SK-N-SH (cell line): ENCODE data around the gene PRKN. TPM values are rescaled to one million over a fixed set of nuclear protein-coding genes. Genes with fewer than 3 reads are reported as not detected.

Source experiments
- CTCF ChIA-PET: fragments of 300-600, 350-600 bp; formaldehyde crosslinking; extraction: SDS; loops from one replicate; lab custom pipeline; 2021; lab: Yijun Ruan, JAX
- POLR2A ChIA-PET: fragments of 350-600 bp; sonication (Branson Sonifier 250); formaldehyde crosslinking; extraction: SDS; loops from one replicate; lab custom pipeline; 2020; ENCODE audit warnings: antibody characterized with exemption, inconsistent platforms; lab: Yijun Ruan, JAX
- DNase-seq: peaks from one replicate; pipeline ENCODE4 v3.0.0; 2012
- H2AFZ ChIP-seq: fragments of 200-600 bp; sonication (generic); 2 replicates; pipeline ENCODE4 v1.8.1; 2016; ENCODE audit warnings: antibody characterized with exemption, mild to moderate bottlenecking, low read depth
- H3F3A ChIP-seq: fragments of 200-600 bp; sonication (generic); replicated peaks from 2 replicates; pipeline ENCODE3; 2016; ENCODE audit warnings: antibody characterized with exemption, mild to moderate bottlenecking; ENCODE audit not compliant: insufficient read depth
- H3K27ac ChIP-seq, 2 experiments: fragments of 200-500 bp in 1 of 2; fragments of 200-600 bp in 1 of 2; sonication (Bioruptor generic) in 1 of 2; sonication (generic), shearing (Covaris generic) in 1 of 2; 2 replicates each; pipeline versions ENCODE4 v1.5.1 to v1.6.1; 2014 to 2016; ENCODE audit warnings: low read depth in 2 of 2, inconsistent platforms in 1 of 2, low read length in 1 of 2, mild to moderate bottlenecking in 1 of 2, mixed read lengths in 1 of 2
- H3K27me3 ChIP-seq: fragments of 200-600 bp; sonication (generic), shearing (Covaris generic); 2 replicates; pipeline ENCODE4 v1.6.1; 2016; ENCODE audit warnings: mixed run types; ENCODE audit not compliant: insufficient read depth
- H3K36me3 ChIP-seq, 2 experiments: fragments of 200-500 bp in 1 of 2; fragments of 200-600 bp in 1 of 2; sonication (Bioruptor generic) in 1 of 2; sonication (generic) in 1 of 2; replicated peaks in 1 of 2; 2 replicates each; pipeline versions ENCODE3 to v1.5.1; 2014 to 2016; ENCODE audit warnings: low read length in 1 of 2, mild to moderate bottlenecking in 1 of 2; ENCODE audit not compliant: insufficient read depth in 2 of 2, control insufficient read depth in 1 of 2
- H3K4me1 ChIP-seq, 2 experiments: fragments of 200-500 bp in 1 of 2; fragments of 200-600 bp in 1 of 2; sonication (Bioruptor generic) in 1 of 2; sonication (generic), shearing (Covaris generic) in 1 of 2; 2 replicates each; pipeline versions ENCODE4 v1.5.1 to v1.6.1; 2014 to 2016; ENCODE audit warnings: low read depth in 1 of 2, low read length in 1 of 2, mixed run types in 1 of 2; ENCODE audit not compliant: insufficient read depth in 2 of 2, control insufficient read depth in 1 of 2
- H3K4me2 ChIP-seq: fragments of 200-600 bp; sonication (generic), shearing (Covaris generic); 2 replicates; pipeline ENCODE4 v1.6.1; 2017; ENCODE audit warnings: mixed run types
- H3K4me3 ChIP-seq, 2 experiments: fragments of 200-500 bp in 1 of 2; fragments of 200-600 bp in 1 of 2; sonication (Bioruptor generic) in 1 of 2; sonication (generic), shearing (Covaris generic) in 1 of 2; 2 replicates each; pipeline versions ENCODE4 v1.5.1 to v1.8.1; 2014 to 2016; ENCODE audit warnings: low read depth in 2 of 2, inconsistent platforms in 1 of 2, low read length in 1 of 2, mild to moderate bottlenecking in 1 of 2, mixed read lengths in 1 of 2, moderate library complexity in 1 of 2
- H3K79me2 ChIP-seq: fragments of 200-600 bp; sonication (generic); 2 replicates; pipeline ENCODE4 v1.8.1; 2017; ENCODE audit warnings: mild to moderate bottlenecking; ENCODE audit not compliant: insufficient read depth
- H3K9ac ChIP-seq: fragments of 200-600 bp; sonication (generic); 2 replicates; pipeline ENCODE4 v1.6.1; 2017; ENCODE audit warnings: mixed run types
- H3K9me2 ChIP-seq: fragments of 200-600 bp; sonication (generic); 2 replicates; pipeline ENCODE4 v1.6.1; 2017; ENCODE audit warnings: mixed run types
- H3K9me3 ChIP-seq: fragments of 200-600 bp; sonication (generic); 2 replicates; pipeline ENCODE4 v1.6.1; 2017; ENCODE audit warnings: mixed run types, mild to moderate bottlenecking, moderate library complexity
- H4K20me1 ChIP-seq: fragments of 200-600 bp; sonication (generic); 2 replicates; pipeline ENCODE4 v1.6.1; 2017; ENCODE audit warnings: mild to moderate bottlenecking, mixed run types; ENCODE audit not compliant: insufficient read depth
- ELF1 ChIP-seq: IDR thresholded peaks from 2 replicates; pipeline ENCODE4 v1.4.0; 2012
- FOXJ3 ChIP-seq: sonication (generic); formaldehyde crosslinking; IDR thresholded peaks from 2 replicates; pipeline ENCODE4 v1.5.1; 2020; ENCODE audit warnings: mild to moderate bottlenecking, missing genetic modification reagents
- GABPA ChIP-seq: IDR thresholded peaks from 2 replicates; pipeline ENCODE4 v1.4.0; 2012; ENCODE audit warnings: low read depth, mild to moderate bottlenecking
- GATA2 ChIP-seq: sonication (generic); formaldehyde crosslinking; IDR thresholded peaks from 2 replicates; pipeline ENCODE4 v1.5.0; 2020; ENCODE audit warnings: mild to moderate bottlenecking, missing genetic modification reagents
- JUND ChIP-seq: IDR thresholded peaks from 2 replicates; pipeline ENCODE4 v1.4.0; 2012
- PBX3 ChIP-seq: IDR thresholded peaks from 2 replicates; pipeline ENCODE4; 2012
- RAD21 ChIP-seq: IDR thresholded peaks from 2 replicates; pipeline ENCODE4 v1.6.1; 2012; ENCODE audit warnings: mild to moderate bottlenecking, low read length
- RCOR1 ChIP-seq: fragments of 150-350 bp; IDR thresholded peaks from 2 replicates; pipeline ENCODE4 v1.6.1; 2017; ENCODE audit warnings: antibody characterized with exemption, low read length
- RFX5 ChIP-seq: IDR thresholded peaks from 2 replicates; pipeline ENCODE4 v1.6.1; 2012; ENCODE audit warnings: mild to moderate bottlenecking, improper control_type of control experiment, low read length
- RXRA ChIP-seq: IDR thresholded peaks from 2 replicates; pipeline ENCODE4 v1.4.0; 2012; ENCODE audit warnings: low read depth, mild to moderate bottlenecking, borderline replicate concordance
- SMC3 ChIP-seq: IDR thresholded peaks from 2 replicates; pipeline ENCODE4 v1.6.1; 2012; ENCODE audit warnings: low read depth, low read length, improper control_type of control experiment
- TAF1 ChIP-seq: IDR thresholded peaks from 2 replicates; pipeline ENCODE4 v1.6.1; 2012; ENCODE audit warnings: low read depth, mild to moderate bottlenecking, low read length, moderate library complexity, borderline replicate concordance
- TCF12 ChIP-seq: IDR thresholded peaks from 2 replicates; pipeline ENCODE4 v1.4.0; 2012
- USF1 ChIP-seq: IDR thresholded peaks from 2 replicates; pipeline ENCODE4 v1.4.0; 2012; ENCODE audit warnings: low read depth, borderline replicate concordance
- YY1 ChIP-seq: IDR thresholded peaks from 2 replicates; pipeline ENCODE4 v1.4.0; 2012; ENCODE audit warnings: low read depth, mild to moderate bottlenecking
- WGBS: methylation state at CpG from one replicate; pipeline ENCODE4 v1.1.6; 2017; ENCODE audit warnings: low lambda C conversion rate; 5-methylcytosine and 5-hydroxymethylcytosine counted together
- polyA plus RNA-seq, 3 experiments: library from polyadenylated mRNA; depleted of rRNA; stranded (reverse); fragments of >200 nt; gene quantifications; 2 replicates each; pipeline ENCODE4 v1.2.3, GENCODE V29; 2012
- TF ChIP-seq, protein P1 (sequence below): IDR thresholded peaks from 2 replicates; pipeline ENCODE4 v1.6.1; 2012; ENCODE audit warnings: mild to moderate bottlenecking, low read depth, low read length, moderate library complexity
- TF ChIP-seq, protein P2 (sequence below): IDR thresholded peaks from 2 replicates; pipeline ENCODE4 v1.4.0; 2012; ENCODE audit warnings: low read depth, borderline replicate concordance
- TF ChIP-seq, protein P3 (sequence below): IDR thresholded peaks from 2 replicates; pipeline ENCODE4 v1.4.0; 2012; ENCODE audit warnings: low read depth

The PRKN gene
- polyA plus RNA-seq, 1 of the 3 experiments (the other 2 are of a cell fraction), result 0.76 TPM

- TF ChIP-seq PBX3 (no peak), RAD21 (no peak), YY1 (no peak), GABPA (no peak)
Measured at GRCh38 chr6:161347125-161347524, 1380.4 kb downstream of the PRKN start (continued).

- WGBS, result 75% methylated on average over 3 of the region's 3 CpGs
- CTCF ChIA-PET, result interaction anchor here (1.5 kb wide), 1 partner anchor 24 kb away, joined by 4 read pairs; no protein-coding TSS in a partner anchor
- H3K9ac ChIP-seq, result no peak overlapping the region
- H3K27ac ChIP-seq, result no peak overlapping the region
- DNase-seq, result no peak
- no peaks in the 10 kb centered on the region for H3F3A ChIP-seq
- H4K20me1 ChIP-seq, result no peaks in the 10 kb centered on the region
- H2AFZ ChIP-seq, result no peak overlapping the region
- H3K79me2 ChIP-seq, result no peaks in the 10 kb centered on the region
- no peaks in the 10 kb centered on the region for H3K9me2 ChIP-seq
- POLR2A ChIA-PET, result no interaction called here
- H3K4me2 ChIP-seq, result no peak overlapping the region
- H3K36me3 ChIP-seq, result no peaks in the 10 kb centered on the region
- no peaks in the 10 kb centered on the region for H3K27me3 ChIP-seq
- H3K4me1 ChIP-seq, result no peaks in the 10 kb centered on the region
- H3K4me3 ChIP-seq, result no peak overlapping the region
- TF ChIP-seq GATA2 (CRISPR knock-in tag) (no peak), TAF1 (no peak), RCOR1 (no peak), ELF1 (no peak), USF1 (no peak), RFX5 (no peak), RXRA (no peak), JUND (no peak), PBX3 (no peak), SMC3 (no peak), FOXJ3 (CRISPR knock-in tag) (no peak), TCF12 (no peak)
- TF ChIP-seq, protein P1, sequence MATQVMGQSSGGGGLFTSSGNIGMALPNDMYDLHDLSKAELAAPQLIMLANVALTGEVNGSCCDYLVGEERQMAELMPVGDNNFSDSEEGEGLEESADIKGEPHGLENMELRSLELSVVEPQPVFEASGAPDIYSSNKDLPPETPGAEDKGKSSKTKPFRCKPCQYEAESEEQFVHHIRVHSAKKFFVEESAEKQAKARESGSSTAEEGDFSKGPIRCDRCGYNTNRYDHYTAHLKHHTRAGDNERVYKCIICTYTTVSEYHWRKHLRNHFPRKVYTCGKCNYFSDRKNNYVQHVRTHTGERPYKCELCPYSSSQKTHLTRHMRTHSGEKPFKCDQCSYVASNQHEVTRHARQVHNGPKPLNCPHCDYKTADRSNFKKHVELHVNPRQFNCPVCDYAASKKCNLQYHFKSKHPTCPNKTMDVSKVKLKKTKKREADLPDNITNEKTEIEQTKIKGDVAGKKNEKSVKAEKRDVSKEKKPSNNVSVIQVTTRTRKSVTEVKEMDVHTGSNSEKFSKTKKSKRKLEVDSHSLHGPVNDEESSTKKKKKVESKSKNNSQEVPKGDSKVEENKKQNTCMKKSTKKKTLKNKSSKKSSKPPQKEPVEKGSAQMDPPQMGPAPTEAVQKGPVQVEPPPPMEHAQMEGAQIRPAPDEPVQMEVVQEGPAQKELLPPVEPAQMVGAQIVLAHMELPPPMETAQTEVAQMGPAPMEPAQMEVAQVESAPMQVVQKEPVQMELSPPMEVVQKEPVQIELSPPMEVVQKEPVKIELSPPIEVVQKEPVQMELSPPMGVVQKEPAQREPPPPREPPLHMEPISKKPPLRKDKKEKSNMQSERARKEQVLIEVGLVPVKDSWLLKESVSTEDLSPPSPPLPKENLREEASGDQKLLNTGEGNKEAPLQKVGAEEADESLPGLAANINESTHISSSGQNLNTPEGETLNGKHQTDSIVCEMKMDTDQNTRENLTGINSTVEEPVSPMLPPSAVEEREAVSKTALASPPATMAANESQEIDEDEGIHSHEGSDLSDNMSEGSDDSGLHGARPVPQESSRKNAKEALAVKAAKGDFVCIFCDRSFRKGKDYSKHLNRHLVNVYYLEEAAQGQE, result no peak
- TF ChIP-seq, protein P2, sequence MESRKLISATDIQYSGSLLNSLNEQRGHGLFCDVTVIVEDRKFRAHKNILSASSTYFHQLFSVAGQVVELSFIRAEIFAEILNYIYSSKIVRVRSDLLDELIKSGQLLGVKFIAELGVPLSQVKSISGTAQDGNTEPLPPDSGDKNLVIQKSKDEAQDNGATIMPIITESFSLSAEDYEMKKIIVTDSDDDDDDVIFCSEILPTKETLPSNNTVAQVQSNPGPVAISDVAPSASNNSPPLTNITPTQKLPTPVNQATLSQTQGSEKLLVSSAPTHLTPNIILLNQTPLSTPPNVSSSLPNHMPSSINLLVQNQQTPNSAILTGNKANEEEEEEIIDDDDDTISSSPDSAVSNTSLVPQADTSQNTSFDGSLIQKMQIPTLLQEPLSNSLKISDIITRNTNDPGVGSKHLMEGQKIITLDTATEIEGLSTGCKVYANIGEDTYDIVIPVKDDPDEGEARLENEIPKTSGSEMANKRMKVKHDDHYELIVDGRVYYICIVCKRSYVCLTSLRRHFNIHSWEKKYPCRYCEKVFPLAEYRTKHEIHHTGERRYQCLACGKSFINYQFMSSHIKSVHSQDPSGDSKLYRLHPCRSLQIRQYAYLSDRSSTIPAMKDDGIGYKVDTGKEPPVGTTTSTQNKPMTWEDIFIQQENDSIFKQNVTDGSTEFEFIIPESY, result no peak
- TF ChIP-seq, protein P3, sequence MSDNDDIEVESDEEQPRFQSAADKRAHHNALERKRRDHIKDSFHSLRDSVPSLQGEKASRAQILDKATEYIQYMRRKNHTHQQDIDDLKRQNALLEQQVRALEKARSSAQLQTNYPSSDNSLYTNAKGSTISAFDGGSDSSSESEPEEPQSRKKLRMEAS, result no peak
- H3K9me3 ChIP-seq, result no peaks in the 10 kb centered on the region
Measured at GRCh38 chr6:161346717-161347116, 1380.8 kb downstream of the PRKN start.
